Stromal cell of bone marrow (primary cell): Measurements from ENCODE around the gene RAPGEF1.

Experiments
- DNase-seq: peaks from one replicate; pipeline ENCODE4 v3.0.0-alpha.2; 2012; ENCODE audit warnings: low read depth

RAPGEF1 gene

GRCh38 chr9:131642496-131643083, 97.3 kb downstream of the RAPGEF1 start:
- DNase-seq: no peak

DNA sequence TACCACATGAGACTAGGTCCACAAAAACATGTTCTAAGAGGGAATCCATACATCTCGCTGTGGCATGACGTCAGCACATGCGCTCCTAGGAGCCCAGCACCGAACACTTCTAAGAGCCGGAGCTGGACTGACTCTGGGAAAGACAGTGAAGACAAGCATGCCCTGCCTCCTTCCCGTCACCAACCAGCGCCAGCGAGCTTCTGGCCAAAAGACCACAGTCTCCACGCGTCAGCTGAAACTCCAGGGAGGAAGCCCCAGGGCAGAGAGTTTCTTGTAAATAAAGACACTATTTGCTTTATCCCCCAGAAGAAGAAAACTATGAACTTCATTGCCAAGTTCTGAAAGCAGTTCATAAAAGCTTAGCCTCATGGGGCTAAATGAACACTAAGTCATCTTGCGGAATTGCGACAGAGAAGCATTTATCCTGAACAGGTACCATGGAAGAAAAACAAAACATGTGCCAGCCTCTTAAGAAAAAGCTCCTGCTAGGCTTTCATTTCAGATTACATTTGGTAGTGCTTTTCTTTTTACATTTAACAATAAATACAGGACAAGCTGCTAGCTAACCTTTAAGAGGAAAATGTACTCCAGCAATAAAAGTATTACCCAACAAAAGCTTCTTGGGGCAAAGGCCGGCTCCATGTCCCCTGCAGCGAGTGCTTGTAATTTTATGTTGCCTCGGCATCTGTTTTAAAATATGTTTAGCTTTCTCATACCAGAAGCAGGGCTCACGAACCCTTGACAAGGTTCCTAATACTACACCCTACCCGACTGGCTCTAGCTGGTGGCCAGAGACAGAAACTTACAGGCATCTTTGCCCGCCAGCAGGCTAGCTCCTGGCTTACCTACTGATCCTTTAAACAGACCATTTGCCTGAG, 98.0 kb downstream of the RAPGEF1 start:
- no peak for DNase-seq

GRCh38 chr9:131640438-131641137, 99.3 kb downstream of the RAPGEF1 start:
- no peak for DNase-seq

GRCh38 chr9:131639769-131640437, 100.0 kb downstream of the RAPGEF1 start:
- DNase-seq: no peak

GRCh38 chr9:131636593-131636992, 103.3 kb downstream of the RAPGEF1 start:
- no peak for DNase-seq

- DNase-seq: no peak
Observed at GRCh38 chr9:131635892-131636291, 104.0 kb downstream of the RAPGEF1 start.

- DNase-seq: peak; percentile 96
Observed at GRCh38 chr9:131635285-131635684, 104.6 kb downstream of the RAPGEF1 start.

- DNase-seq: no peak
Observed at GRCh38 chr9:131633491-131634031, 106.3 kb downstream of the RAPGEF1 start.

DNA sequence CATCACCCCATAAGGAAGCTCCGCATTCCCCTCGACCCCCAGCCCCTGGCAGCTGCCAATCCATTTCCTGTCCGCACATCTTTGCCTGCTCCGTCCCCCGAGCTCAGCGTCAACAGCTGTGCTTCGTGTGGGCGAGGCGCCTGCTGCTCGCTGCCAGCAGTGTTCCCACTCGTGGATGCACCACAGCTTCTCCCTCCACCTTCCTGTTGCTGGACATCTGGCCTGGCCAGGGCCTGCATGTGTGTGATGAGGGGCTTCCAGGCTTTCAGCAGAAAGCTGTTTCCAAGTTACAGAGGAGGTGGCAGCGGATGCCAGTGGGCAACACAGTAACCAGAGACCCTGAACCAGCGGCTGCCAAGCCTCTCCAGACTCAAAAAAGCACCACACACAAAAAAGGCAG, 108.6 kb downstream of the RAPGEF1 start:
- no peak for DNase-seq

- no peak for DNase-seq
Observed at GRCh38 chr9:131630205-131630831, 109.6 kb downstream of the RAPGEF1 start.

DNA sequence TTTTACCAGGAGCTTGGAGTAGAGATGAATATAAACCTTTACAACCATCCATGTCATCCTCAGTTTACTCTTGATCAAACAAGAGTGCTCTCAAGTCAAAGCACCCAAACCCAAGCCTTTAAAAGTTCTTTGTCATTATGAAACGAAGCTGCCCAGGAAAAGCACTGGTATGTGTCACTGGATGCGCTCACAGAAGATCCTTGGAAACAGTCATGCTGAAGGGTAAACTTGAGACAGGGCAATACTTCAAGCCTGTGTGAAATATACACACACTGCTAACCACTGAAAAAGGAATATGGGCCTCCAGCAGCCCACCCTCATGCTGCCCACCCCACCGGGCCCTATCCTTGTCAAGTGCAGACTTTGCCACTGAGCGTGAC, 110.1 kb downstream of the RAPGEF1 start:
- DNase-seq: no peak

- no peak for DNase-seq
Observed at GRCh38 chr9:131629226-131629500, 110.7 kb downstream of the RAPGEF1 start.

DNA sequence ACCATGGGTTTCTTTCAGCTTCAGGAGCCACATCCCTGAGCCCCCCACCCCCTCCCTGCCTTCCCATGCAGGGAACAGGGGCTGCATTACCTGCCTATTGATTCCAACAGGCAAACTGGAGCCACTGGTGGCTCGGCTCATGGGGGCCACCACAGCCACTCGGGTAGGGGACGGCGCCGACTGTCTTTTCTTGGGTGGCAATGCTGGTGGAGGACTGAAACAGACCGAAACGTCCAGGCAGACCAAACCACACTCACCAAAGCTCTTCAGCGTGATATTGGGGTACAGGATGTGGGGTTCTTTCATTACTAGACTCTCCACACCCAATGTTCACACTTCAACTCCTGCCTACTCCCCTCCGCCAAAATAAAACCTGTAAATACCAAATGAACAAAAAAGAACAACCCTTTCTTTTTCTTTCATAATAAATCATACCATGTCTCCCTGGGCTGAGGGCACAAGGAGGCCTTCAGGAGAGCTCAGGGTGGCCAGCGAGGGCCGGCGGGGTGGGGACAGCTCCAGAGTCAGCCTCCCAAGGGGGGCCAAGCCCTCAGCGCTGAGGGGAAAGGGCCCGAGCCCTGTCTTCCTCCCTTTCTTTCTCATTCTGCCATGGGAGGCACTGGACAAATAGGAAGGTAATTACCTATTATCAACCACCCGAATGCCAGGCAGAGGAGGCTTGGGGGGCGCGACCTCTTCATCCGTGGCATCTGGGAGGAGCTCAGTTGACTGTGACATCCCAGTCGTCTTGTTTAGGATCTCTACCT, 111.2 kb downstream of the RAPGEF1 start:
- DNase-seq: no peak

DNA sequence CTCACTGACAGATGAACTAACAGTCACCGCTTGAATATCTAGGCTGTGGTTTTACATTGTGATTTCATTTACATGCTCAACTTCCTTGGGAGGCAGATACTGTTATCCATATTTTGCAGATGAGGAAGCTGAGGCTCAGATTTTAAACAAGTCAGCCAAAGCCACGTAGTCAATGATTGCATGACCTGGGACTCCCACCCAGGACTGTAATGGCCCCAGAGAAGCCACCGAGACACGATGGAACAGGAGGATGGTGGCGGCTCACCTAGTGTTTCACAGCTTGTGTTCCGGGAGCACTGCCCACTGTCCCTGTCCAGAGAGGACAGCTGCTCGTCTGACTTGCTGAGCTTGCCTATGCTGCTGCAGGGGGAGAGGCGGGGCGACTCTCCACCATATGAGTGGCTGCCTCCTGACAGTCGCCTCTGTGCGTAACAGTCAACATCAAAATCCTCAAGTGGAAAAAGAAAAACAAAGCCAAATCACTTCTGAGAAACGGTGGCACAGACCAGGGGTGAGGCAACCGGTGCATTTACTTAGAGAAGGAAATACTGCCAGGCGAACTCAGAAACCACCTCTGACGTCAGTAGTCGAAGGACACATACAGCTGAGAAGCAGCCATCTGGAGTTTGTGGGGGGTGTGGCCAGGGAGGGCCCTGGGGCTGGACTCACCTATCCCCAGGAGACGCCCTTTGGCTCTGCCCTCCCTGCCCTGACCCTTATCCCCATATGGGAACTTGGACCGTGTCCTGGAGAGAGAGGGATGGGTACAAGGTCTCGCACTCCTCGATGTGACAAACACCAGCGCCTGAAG, 112.0 kb downstream of the RAPGEF1 start:
- DNase-seq: no peak

- DNase-seq: no peak
Observed at GRCh38 chr9:131627326-131627647, 112.6 kb downstream of the RAPGEF1 start.

DNA sequence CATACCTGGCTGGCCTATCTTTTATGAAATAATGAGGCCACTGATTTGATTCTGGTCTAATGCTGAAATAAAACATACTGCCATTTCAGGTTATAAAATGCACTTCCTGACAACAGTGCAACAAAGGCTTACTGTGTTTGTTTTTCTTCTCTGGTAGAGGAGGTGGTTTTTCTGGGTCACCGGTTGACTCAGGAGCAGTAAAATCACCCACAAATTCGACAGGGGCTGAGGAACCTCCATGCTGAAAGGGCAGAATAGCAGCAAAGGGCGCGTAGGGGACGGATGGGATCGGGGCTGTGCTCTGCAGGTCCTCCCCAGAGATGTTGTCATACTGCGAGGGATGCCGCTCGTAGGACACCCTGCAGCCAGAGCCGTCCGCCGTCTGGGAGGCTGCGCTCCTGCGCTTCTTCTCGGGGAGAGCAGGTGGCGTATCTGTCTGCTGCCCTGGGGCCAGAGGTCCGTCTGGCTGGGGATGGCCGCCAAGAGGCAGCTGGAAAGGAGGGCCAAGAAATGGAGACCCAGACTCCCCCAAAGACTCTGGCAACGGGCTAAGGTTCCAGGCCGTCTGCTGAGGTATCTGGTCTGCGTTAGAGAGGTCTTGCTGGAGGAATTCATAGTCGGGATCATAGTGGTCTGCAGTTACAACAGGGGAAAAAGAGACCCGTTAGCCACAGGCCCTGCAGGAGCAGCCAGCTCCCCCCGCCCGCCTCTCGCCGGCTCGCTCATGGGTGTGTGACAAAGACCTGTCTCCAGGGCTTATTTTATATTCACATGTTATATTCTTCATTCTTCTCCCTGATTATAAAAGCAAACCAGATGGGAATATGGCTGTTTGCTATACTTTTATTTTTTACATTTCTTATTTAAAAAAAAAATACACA, 113.8 kb downstream of the RAPGEF1 start:
- no peak for DNase-seq

DNA sequence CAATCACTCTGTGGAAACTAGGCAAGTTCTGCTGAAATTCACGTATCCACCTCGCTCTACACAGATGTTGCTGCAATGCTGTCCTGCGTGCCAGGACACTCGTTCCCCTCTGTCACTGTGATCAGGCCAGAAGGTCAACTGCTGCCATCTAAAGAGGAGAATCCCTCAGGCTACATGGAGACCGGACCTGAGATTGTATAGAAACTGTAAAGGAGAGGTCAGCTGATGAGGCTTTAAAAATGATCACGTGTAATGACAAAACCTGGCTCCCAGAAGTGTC, 114.4 kb downstream of the RAPGEF1 start:
- DNase-seq: no peak

GRCh38 chr9:131624636-131625507, 115.0 kb downstream of the RAPGEF1 start:
- DNase-seq: no peak
